Right lobe of liver (tissue), 4 donors: ENCODE measurements around the gene KRTAP10-9.

Experiments used
- CTCF ChIP-seq, 4 donors: fragments of 200-600 bp in 3 of 4; fragments of 450-650 bp in 1 of 4; IDR thresholded peaks; one replicate each; pipeline versions ENCODE4 v1.5.1 to v1.8.0; 2016 to 2022; ENCODE audit warnings: antibody characterized with exemption in 4 of 4, mild to moderate bottlenecking in 2 of 4
- POLR2A ChIP-seq: fragments of 450-650 bp; IDR thresholded peaks from one replicate; pipeline ENCODE4 v1.6.1; 2017; ENCODE audit warnings: antibody characterized with exemption, mild to moderate bottlenecking
- donor health status: DM: no; HTN: no; CAD: no.
- donor health status: DM: no; HTN: no; CAD: no.
- donor health status: DM: no; HTN: yes; CAD: no.

- TF ChIP-seq CTCF (IDR thresholded peaks at IDR 0.05) (no peak), POLR2A (no peak)
These were observed 20.3 kb downstream of the KRTAP10-9 start for GRCh38 chr21:44647222-44647552.
